D341Med (cell line): ENCODE data around the gene VAV2.
A peak's percentile ranks its signal among the peaks of the same experiment; 100 is the strongest.

Source experiments
- DNase-seq: peaks from one replicate; pipeline ENCODE4 v3.0.0; 2012; ENCODE audit warnings: low spot score

VAV2 gene

GRCh38 chr9:133890583-133890982, 101.5 kb downstream of the VAV2 start:
- DNase-seq: no peak

GRCh38 chr9:133889584-133890301, 102.4 kb downstream of the VAV2 start:
- peak; percentile 58 for DNase-seq

GRCh38 chr9:133888809-133889491, 103.2 kb downstream of the VAV2 start:
- DNase-seq: peak; percentile 74

GRCh38 chr9:133888048-133888808, 103.9 kb downstream of the VAV2 start:
- no peak for DNase-seq

GRCh38 chr9:133887540-133888047, 104.5 kb downstream of the VAV2 start:
- DNase-seq: no peak

- no peak for DNase-seq
Observed at GRCh38 chr9:133886563-133887501, 105.3 kb downstream of the VAV2 start.

- DNase-seq: no peak
Observed at GRCh38 chr9:133884907-133885744, 107.0 kb downstream of the VAV2 start.

- DNase-seq: no peak
Observed at GRCh38 chr9:133882849-133883755, 109.0 kb downstream of the VAV2 start.

- DNase-seq: no peak
Observed at GRCh38 chr9:133881671-133882381, 110.3 kb downstream of the VAV2 start.

GRCh38 chr9:133880851-133881661, 111.1 kb downstream of the VAV2 start:
- DNase-seq: no peak

- DNase-seq: no peak
Observed at GRCh38 chr9:133880136-133880535, 112.0 kb downstream of the VAV2 start.

GRCh38 chr9:133879615-133880014, 112.5 kb downstream of the VAV2 start:
- no peak for DNase-seq

- no peak for DNase-seq
Observed at GRCh38 chr9:133878402-133878801, 113.7 kb downstream of the VAV2 start.

GRCh38 chr9:133877967-133878366, 114.2 kb downstream of the VAV2 start:
- DNase-seq: no peak

GRCh38 chr9:133877327-133877726, 114.8 kb downstream of the VAV2 start:
- DNase-seq: no peak

- DNase-seq: no peak
Observed at GRCh38 chr9:133876836-133877235, 115.3 kb downstream of the VAV2 start.

GRCh38 chr9:133876144-133876543, 116.0 kb downstream of the VAV2 start:
- DNase-seq: peak; percentile 58

GRCh38 chr9:133875131-133875530, 117.0 kb downstream of the VAV2 start:
- DNase-seq: no peak
